ENCODE results near the gene ZBTB32. TPM values are rescaled to one million over a fixed set of nuclear protein-coding genes. Genes with fewer than 3 reads are reported as not detected.

The ZBTB32 gene
- total and polyA plus RNA-seq, 4 donors: 0.47 TPM; not detected in 3

GRCh38 chr19:35703343-35703742 is 1.0 kb upstream of the ZBTB32 start:
- Histone ChIP-seq H3K4me3 (ENCODE audit: low read depth in 1 of 3, low read length in 3 of 3) (no peak overlapping the region), H3K9me3 (ENCODE audit: control insufficient read depth in 4 of 4, low read length in 3 of 4) (no peaks in the 10 kb centered on the region), H3K36me3 (ENCODE audit: control insufficient read depth in 4 of 4, insufficient read depth in 3 of 4, low read depth in 1 of 4, low read length in 3 of 4) (no peaks in the 10 kb centered on the region), H3K27me3 (ENCODE audit: control insufficient read depth in 4 of 4, insufficient read depth in 4 of 4, low read length in 3 of 4) (no peaks in the 10 kb centered on the region), H3K4me1 (ENCODE audit: control insufficient read depth in 4 of 4, insufficient read depth in 4 of 4, low read length in 3 of 4) (peaks cover 0 to 11% (median 6%) of the 10 kb centered on the region in 4 donors), H3K9ac (ENCODE audit: low read depth in 1 of 2, low read length in 2 of 2) (no peak overlapping the region), H3K27ac (ENCODE audit: low read depth in 1 of 2, low read length in 2 of 2) (no peak overlapping the region)
- 51% methylated on average over 9 of the region's 9 CpGs for WGBS
- TF ChIP-seq HNF4G (IDR thresholded peaks at IDR 0.05): no peak
- no peak for TF ChIP-seq GABPA (IDR thresholded peaks at IDR 0.05 in 1 of 2, conservative IDR thresholded peaks at IDR 0.05 in 1 of 2)
- no peak for TF ChIP-seq SP1 (IDR thresholded peaks at IDR 0.05)
- TF ChIP-seq HNF4A (conservative IDR thresholded peaks at IDR 0.05): no peak
- no peak for TF ChIP-seq FOXA1 (IDR thresholded peaks at IDR 0.05)
- TF ChIP-seq NR2F2 (IDR thresholded peaks at IDR 0.05): no peak
- TF ChIP-seq FOXA2 (IDR thresholded peaks at IDR 0.05): no peak
- no peak for DNase-seq (ENCODE audit: low spot score)

GRCh38 chr19:35708391-35708790 is 4.0 kb downstream of the ZBTB32 start:
- no peaks in the 10 kb centered on the region for H3K27me3 ChIP-seq (ENCODE audit: control insufficient read depth in 4 of 4, insufficient read depth in 4 of 4, low read length in 3 of 4)
- WGBS: 81% methylated on average over 1 of the region's 1 CpG
- TF ChIP-seq REST (IDR thresholded peaks at IDR 0.05): no peak
- TF ChIP-seq GABPA (IDR thresholded peaks at IDR 0.05 in 1 of 2, conservative IDR thresholded peaks at IDR 0.05 in 1 of 2): no peak
- TF ChIP-seq ATF3 (IDR thresholded peaks at IDR 0.05): no peak
- TF ChIP-seq HNF4A (conservative IDR thresholded peaks at IDR 0.05): no peak
- TF ChIP-seq TAF1 (conservative IDR thresholded peaks at IDR 0.05): no peak
- TF ChIP-seq YY1 (IDR thresholded peaks at IDR 0.05): no peak
- no peaks in the 10 kb centered on the region for H3K9me3 ChIP-seq (ENCODE audit: control insufficient read depth in 4 of 4, low read length in 3 of 4)
- no peak overlapping the region for H3K27ac ChIP-seq (ENCODE audit: low read depth in 1 of 2, low read length in 2 of 2)
- no peak overlapping the region for H3K4me3 ChIP-seq (ENCODE audit: low read depth in 1 of 3, low read length in 3 of 3)
- no peak overlapping the region for H3K9ac ChIP-seq (ENCODE audit: low read depth in 1 of 2, low read length in 2 of 2)
- no peaks in the 10 kb centered on the region for H3K4me1 ChIP-seq (ENCODE audit: control insufficient read depth in 4 of 4, insufficient read depth in 4 of 4, low read length in 3 of 4)
- no peak for DNase-seq (ENCODE audit: low spot score)
- no peaks in the 10 kb centered on the region for H3K36me3 ChIP-seq (ENCODE audit: control insufficient read depth in 4 of 4, insufficient read depth in 3 of 4, low read depth in 1 of 4, low read length in 3 of 4)

GRCh38 chr19:35710784-35711723 is 6.7 kb downstream of the ZBTB32 start:
- H3K9ac ChIP-seq (ENCODE audit: low read depth in 1 of 2, low read length in 2 of 2): no peak overlapping the region
- no peak overlapping the region for H3K4me3 ChIP-seq (ENCODE audit: low read depth in 1 of 3, low read length in 3 of 3)
- WGBS: 57% methylated on average over 13 of the region's 13 CpGs
- no peaks in the 10 kb centered on the region for H3K36me3 ChIP-seq (ENCODE audit: control insufficient read depth in 4 of 4, insufficient read depth in 3 of 4, low read depth in 1 of 4, low read length in 3 of 4)
- H3K27me3 ChIP-seq (ENCODE audit: control insufficient read depth in 4 of 4, insufficient read depth in 4 of 4, low read length in 3 of 4): no peaks in the 10 kb centered on the region
- TF ChIP-seq CTCF (IDR thresholded peaks at IDR 0.05; ENCODE audit: low read depth, low read length, missing input control): no peak
- H3K4me1 ChIP-seq (ENCODE audit: control insufficient read depth in 4 of 4, insufficient read depth in 4 of 4, low read length in 3 of 4): peaks cover 5 to 9% (median 6%) of the 10 kb centered on the region in 4 donors
- no peak for DNase-seq (ENCODE audit: low spot score)
- no peak overlapping the region for H3K27ac ChIP-seq (ENCODE audit: low read depth in 1 of 2, low read length in 2 of 2)
- no peaks in the 10 kb centered on the region for H3K9me3 ChIP-seq (ENCODE audit: control insufficient read depth in 4 of 4, low read length in 3 of 4)
